Mammary epithelial cell (primary cell): Measurements from ENCODE around the gene SETD5.

Experiments
- CTCF ChIP-seq, 2 donors: IDR thresholded peaks in 1 of 2; conservative IDR thresholded peaks in 1 of 2; 2 replicates each; pipeline ENCODE4 v1.5.1; 2011 to 2012; ENCODE audit warnings: inconsistent platforms in 2 of 2, low read length in 2 of 2, mild to moderate bottlenecking in 2 of 2, control low read depth in 1 of 2, low read depth in 1 of 2; ENCODE audit not compliant: insufficient read depth in 1 of 2; ENCODE audit errors: extremely low read depth in 1 of 2
- EZH2 ChIP-seq: IDR thresholded peaks from 2 replicates; pipeline ENCODE4 v1.6.1; 2012; ENCODE audit warnings: low read length, inconsistent platforms, borderline replicate concordance

GRCh38 chr3:9408546-9408945 is 11.1 kb downstream of the SETD5 start:
- TF ChIP-seq EZH2: no peak
- TF ChIP-seq CTCF (conservative IDR thresholded peaks at IDR 0.05 in 1 of 2, IDR thresholded peaks at IDR 0.05 in 1 of 2; ENCODE audit: extremely low read depth in 1 of 2, insufficient read depth in 1 of 2, low read depth in 1 of 2, low read length in 2 of 2): no peak
